ENCODE results near the gene LSM2. TPM values are rescaled to one million over a fixed set of nuclear protein-coding genes. Genes with fewer than 3 reads are reported as not detected.

The LSM2 gene
- total RNA-seq, 2 experiments from 2014 or later, result 12.6 to 13.7 TPM

DNA sequence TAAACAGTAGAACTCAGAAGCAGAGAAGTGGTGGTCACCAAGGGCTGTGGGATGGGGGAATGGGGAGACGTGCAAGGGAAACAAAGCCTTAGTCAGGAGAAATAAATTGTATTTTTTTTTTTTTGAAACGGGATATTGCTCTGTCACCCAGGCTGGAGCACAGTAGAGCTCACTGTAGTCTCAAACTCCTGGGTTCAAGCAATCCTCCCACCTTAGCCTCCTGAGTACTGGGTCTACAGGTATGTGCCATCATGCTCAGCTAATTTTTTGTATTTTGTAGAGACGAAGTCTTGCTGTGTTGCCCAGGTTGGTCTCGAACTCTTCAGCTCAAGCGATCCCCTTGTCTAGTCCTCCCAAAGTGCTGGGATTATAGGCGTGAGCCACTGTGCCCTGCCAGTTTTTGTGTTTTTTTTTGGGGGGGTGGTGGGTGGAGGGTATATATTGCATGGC is 24.1 kb upstream of the LSM2 start:
- peaks cover 26% of the 10 kb centered on the region for H3K36me3 Mint-ChIP-seq (ENCODE audit: low read depth)
- ATAC-seq (ENCODE audit: poor library complexity) (no peak), DNase-seq (no peak)
- Histone ChIP-seq H3K9me3 (ENCODE audit: control insufficient read depth in 1 of 2, insufficient read depth in 1 of 2, low read length in 2 of 2) (no peaks in the 10 kb centered on the region), H3K4me3 (ENCODE audit: low read length) (peak overlapping the region; percentile 58), H3K4me1 (ENCODE audit: insufficient read depth, low read length) (peaks cover 50% of the 10 kb centered on the region), H3K36me3 (ENCODE audit: insufficient read depth, low read length) (peaks cover 2% of the 10 kb centered on the region), H3K27ac (ENCODE audit: low read depth in 1 of 2, low read length in 2 of 2) (peak overlapping the region; percentile 35 to 46), H3K27me3 (ENCODE audit: control insufficient read depth in 1 of 2, insufficient read depth in 2 of 2, low read length in 2 of 2) (no peaks in the 10 kb centered on the region)
- peaks cover 41% of the 10 kb centered on the region for H3K4me1 Mint-ChIP-seq (ENCODE audit: low read depth)
- H3K27ac Mint-ChIP-seq, result peak overlapping the region; percentile 81
- TF ChIP-seq, protein P1, sequence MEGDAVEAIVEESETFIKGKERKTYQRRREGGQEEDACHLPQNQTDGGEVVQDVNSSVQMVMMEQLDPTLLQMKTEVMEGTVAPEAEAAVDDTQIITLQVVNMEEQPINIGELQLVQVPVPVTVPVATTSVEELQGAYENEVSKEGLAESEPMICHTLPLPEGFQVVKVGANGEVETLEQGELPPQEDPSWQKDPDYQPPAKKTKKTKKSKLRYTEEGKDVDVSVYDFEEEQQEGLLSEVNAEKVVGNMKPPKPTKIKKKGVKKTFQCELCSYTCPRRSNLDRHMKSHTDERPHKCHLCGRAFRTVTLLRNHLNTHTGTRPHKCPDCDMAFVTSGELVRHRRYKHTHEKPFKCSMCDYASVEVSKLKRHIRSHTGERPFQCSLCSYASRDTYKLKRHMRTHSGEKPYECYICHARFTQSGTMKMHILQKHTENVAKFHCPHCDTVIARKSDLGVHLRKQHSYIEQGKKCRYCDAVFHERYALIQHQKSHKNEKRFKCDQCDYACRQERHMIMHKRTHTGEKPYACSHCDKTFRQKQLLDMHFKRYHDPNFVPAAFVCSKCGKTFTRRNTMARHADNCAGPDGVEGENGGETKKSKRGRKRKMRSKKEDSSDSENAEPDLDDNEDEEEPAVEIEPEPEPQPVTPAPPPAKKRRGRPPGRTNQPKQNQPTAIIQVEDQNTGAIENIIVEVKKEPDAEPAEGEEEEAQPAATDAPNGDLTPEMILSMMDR (IDR thresholded peaks at IDR 0.05), result no peak
- CTCF ChIA-PET, result interaction anchor here (0.8 to 2.6 kb wide), 15 partner anchors 13 to 336 kb away, joined by 3 to 16 read pairs (median 5); partner anchors contain the start of genes ABHD16A, DDAH2, HSPA1A and HSPA1L
- H3K4me3 Mint-ChIP-seq, result peak overlapping the region; percentile 91
- H3K27me3 Mint-ChIP-seq, result no peaks in the 10 kb centered on the region
- intact Hi-C loops (cut with DNase I, micrococcal nuclease), result loop anchor here (1.0 to 10.0 kb wide), 6 partner anchors 34 to 284 kb away; partner anchors contain the start of genes ATP6V1G2 (in 2 of the 2), DDAH2 (in 2 of the 2), NFKBIL1 (in 2 of the 2) and BAG6 (in 1 of the 2)
- no peaks in the 10 kb centered on the region for H3K9me3 Mint-ChIP-seq
- POLR2A ChIA-PET, result interaction anchor here (0.6 to 2.3 kb wide), 13 partner anchors 32 to 279 kb away, joined by 3 to 16 read pairs (median 6); partner anchors contain the start of genes ABHD16A, BAG6, DDAH2 and NEU1

DNA sequence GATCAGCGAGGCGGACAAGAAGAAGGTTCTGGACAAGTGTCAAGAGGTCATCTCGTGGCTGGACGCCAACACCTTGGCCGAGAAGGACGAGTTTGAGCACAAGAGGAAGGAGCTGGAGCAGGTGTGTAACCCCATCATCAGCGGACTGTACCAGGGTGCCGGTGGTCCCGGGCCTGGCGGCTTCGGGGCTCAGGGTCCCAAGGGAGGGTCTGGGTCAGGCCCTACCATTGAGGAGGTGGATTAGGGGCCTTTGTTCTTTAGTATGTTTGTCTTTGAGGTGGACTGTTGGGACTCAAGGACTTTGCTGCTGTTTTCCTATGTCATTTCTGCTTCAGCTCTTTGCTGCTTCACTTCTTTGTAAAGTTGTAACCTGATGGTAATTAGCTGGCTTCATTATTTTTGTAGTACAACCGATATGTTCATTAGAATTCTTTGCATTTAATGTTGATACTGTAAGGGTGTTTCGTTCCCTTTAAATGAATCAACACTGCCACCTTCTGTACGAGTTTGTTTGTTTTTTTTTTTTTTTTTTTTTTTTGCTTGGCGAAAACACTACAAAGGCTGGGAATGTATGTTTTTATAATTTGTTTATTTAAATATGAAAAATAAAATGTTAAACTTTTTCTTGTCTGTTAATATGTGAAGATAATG is 23.0 kb upstream of the LSM2 start:
- H3K36me3 ChIP-seq (ENCODE audit: insufficient read depth, low read length), result peaks cover 2% of the 10 kb centered on the region
- ATAC-seq (ENCODE audit: poor library complexity), result peak; percentile 19
- no peaks in the 10 kb centered on the region for H3K9me3 ChIP-seq (ENCODE audit: control insufficient read depth in 1 of 2, insufficient read depth in 1 of 2, low read length in 2 of 2)
- CTCF ChIA-PET, result interaction anchor here (0.7 to 2.6 kb wide), 25 partner anchors 10 to 335 kb away, joined by 3 to 16 read pairs (median 5); partner anchors contain the start of genes ABHD16A, APOM, CLIC1 and DDAH2
- intact Hi-C loops (cut with DNase I, micrococcal nuclease), result loop anchor here (1.0 to 10.0 kb wide), 6 partner anchors 32 to 283 kb away; partner anchors contain the start of genes ATP6V1G2 (in 2 of the 2), DDAH2 (in 2 of the 2), NFKBIL1 (in 2 of the 2) and BAG6 (in 1 of the 2)
- POLR2A ChIA-PET, result interaction anchor here (1.0 to 2.3 kb wide), 16 partner anchors 12 to 288 kb away, joined by 3 to 16 read pairs (median 6); partner anchors contain the start of genes ABHD16A, BAG6, CSNK2B and DDAH2
- H3K36me3 Mint-ChIP-seq (ENCODE audit: low read depth), result peaks cover 16% of the 10 kb centered on the region
- peak overlapping the region in 1 of 2 donors; percentile 35 for H3K27ac ChIP-seq (ENCODE audit: low read depth in 1 of 2, low read length in 2 of 2)
- H3K4me1 ChIP-seq (ENCODE audit: insufficient read depth, low read length), result peaks cover 46% of the 10 kb centered on the region
- peak overlapping the region; percentile 91 for H3K4me3 Mint-ChIP-seq
- H3K4me3 ChIP-seq (ENCODE audit: low read length), result peak overlapping the region; percentile 58
- H3K27me3 ChIP-seq (ENCODE audit: control insufficient read depth in 1 of 2, insufficient read depth in 2 of 2, low read length in 2 of 2), result no peaks in the 10 kb centered on the region
- TF ChIP-seq, protein P1 (IDR thresholded peaks at IDR 0.05), result peak; percentile 71
- DNase-seq, result peak in 3 of 14 experiments; percentile 68 to 78 (median 76)
- no peaks in the 10 kb centered on the region for H3K27me3 Mint-ChIP-seq
- H3K27ac Mint-ChIP-seq, result peak overlapping the region; percentile 81
- no peaks in the 10 kb centered on the region for H3K9me3 Mint-ChIP-seq
- peaks cover 42% of the 10 kb centered on the region for H3K4me1 Mint-ChIP-seq (ENCODE audit: low read depth)

DNA sequence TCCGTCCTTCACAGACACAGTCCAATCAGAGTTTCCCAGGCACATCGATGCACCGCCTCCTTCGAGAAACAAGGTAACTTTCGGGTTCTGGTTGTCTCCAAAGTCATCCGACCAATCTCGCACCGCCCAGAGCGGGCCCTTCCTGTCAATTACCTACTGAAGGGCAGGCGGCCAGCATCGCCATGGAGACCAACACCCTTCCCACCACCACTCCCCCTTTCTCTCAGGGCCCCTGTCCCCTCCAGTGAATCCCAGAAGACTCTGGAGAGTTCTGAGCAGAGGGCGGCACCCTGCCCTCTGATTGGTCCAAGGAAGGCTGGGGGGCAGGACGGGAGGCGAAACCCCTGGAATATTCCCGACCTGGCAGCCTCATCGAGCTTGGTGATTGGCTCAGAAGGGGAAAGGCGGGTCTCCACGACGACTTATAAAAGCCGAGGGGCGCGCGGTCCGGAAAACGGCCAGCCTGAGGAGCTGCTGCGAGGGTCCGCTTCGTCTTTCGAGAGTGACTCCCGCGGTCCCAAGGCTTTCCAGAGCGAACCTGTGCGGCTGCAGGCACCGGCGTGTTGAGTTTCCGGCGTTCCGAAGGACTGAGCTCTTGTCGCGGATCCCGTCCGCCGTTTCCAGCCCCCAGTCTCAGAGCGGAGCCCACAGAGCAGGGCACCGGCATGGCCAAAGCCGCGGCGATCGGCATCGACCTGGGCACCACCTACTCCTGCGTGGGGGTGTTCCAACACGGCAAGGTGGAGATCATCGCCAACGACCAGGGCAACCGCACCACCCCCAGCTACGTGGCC is 20.7 kb upstream of the LSM2 start, which contains the start of gene HSPA1B:
Gene HSPA1B, plus strand, starts transcription at position 453 of the 794 bp plus-strand sequence. Its CDS starts 213 bp downstream, at position 666.
- Histone ChIP-seq H3K4me3 (ENCODE audit: low read length) (peak within 1 kb of the TSS; percentile 84), H3K27ac (ENCODE audit: low read depth in 1 of 2, low read length in 2 of 2) (peak within 1 kb of the TSS; percentile 74 to 76), H3K4me1 (ENCODE audit: insufficient read depth, low read length) (peaks cover 43% of the 10 kb centered on the region), H3K9me3 (ENCODE audit: control insufficient read depth in 1 of 2, insufficient read depth in 1 of 2, low read length in 2 of 2) (no peaks in the 10 kb centered on the region), H3K36me3 (ENCODE audit: insufficient read depth, low read length) (peaks cover 2% of the 10 kb centered on the region), H3K27me3 (ENCODE audit: control insufficient read depth in 1 of 2, insufficient read depth in 2 of 2, low read length in 2 of 2) (no peaks in the 10 kb centered on the region)
- ATAC-seq (ENCODE audit: poor library complexity) (peak; percentile 66), DNase-seq (peak; percentile 64 to 93 (median 84))
- Mint-ChIP-seq H3K27ac (peak within 1 kb of the TSS; percentile 97), H3K36me3 (ENCODE audit: low read depth) (peaks cover 9% of the 10 kb centered on the region), H3K27me3 (no peaks in the 10 kb centered on the region), H3K4me1 (ENCODE audit: low read depth) (peaks cover 43% of the 10 kb centered on the region), H3K4me3 (peak within 1 kb of the TSS; percentile 96), H3K9me3 (no peaks in the 10 kb centered on the region)
- POLR2A ChIA-PET, result interaction anchor here (0.7 to 2.9 kb wide), 29 partner anchors 8 to 286 kb away, joined by 3 to 34 read pairs (median 6); partner anchors contain the start of genes ABHD16A, BAG6, C6orf47 and CLIC1
- intact Hi-C loops (cut with DNase I, micrococcal nuclease), result loop anchor here in 1 of 2 experiments (2.0 kb wide), 1 partner anchor 33 kb away; the partner anchor contains the start of gene VARS1
- CTCF ChIA-PET, result interaction anchor here (0.6 to 1.4 kb wide), 6 partner anchors 9 to 98 kb away, joined by 3 to 7 read pairs (median 4); partner anchors contain the start of genes DDAH2 and VARS1
- TF ChIP-seq, protein P1 (IDR thresholded peaks at IDR 0.05), result no peak

Data from CD4-positive, alpha-beta T cell (primary cell).